GM12878 (cell line): ENCODE measurements around the gene ABHD17C. TPM values are rescaled to one million over a fixed set of nuclear protein-coding genes. Genes with fewer than 3 reads are reported as not detected.

ENCODE experiments used
- ATAC-seq: fragments of 200-7000 bp; cut with Tn5 transposase; 3 replicates; pipeline ENCODE4 v1.9.1; 2020; ENCODE audit warnings: mild to moderate bottlenecking, moderate library complexity
- BruUV-seq: library from RNA; stranded (reverse); fragments of 400-500 nt; replicated peaks from 2 replicates; lab custom pipeline; 2021; lab: Mats Ljungman, UMichigan
- CTCF ChIA-PET: fragments of 300-600 bp; sonication (Branson Sonifier 250); formaldehyde crosslinking; extraction: SDS; loops from one replicate; lab custom pipeline; 2021; ENCODE audit warnings: inconsistent platforms; lab: Yijun Ruan, JAX
- POLR2A ChIA-PET: fragments of 350-600 bp; formaldehyde crosslinking; extraction: SDS; loops from one replicate; lab custom pipeline; 2021; ENCODE audit warnings: inconsistent platforms; lab: Charles Lee
- RAD21 ChIA-PET: fragments of 300-600 bp; sonication (Branson Sonifier 250); formaldehyde crosslinking; loops from one replicate; lab custom pipeline; 2023; ENCODE audit warnings: antibody characterized with exemption; ENCODE audit not compliant: unreplicated experiment; lab: Charles Lee
- SMC1A ChIA-PET: fragments of 300-600 bp; sonication (Branson Sonifier 250); formaldehyde crosslinking; loops from one replicate; lab custom pipeline; 2023; ENCODE audit not compliant: unreplicated experiment, uncharacterized antibody; lab: Charles Lee
- DNase-seq: peaks from one replicate; pipeline ENCODE4 v3.0.0-alpha.2; 2011; ENCODE audit warnings: low read depth, low spot score
- FAIRE-seq: peaks from 3 replicates; lab custom pipeline; 2011; peaks lifted over from hg19 to GRCh38; lab: Jason Lieb, UNC
- H2AFZ ChIP-seq: 2 replicates; pipeline ENCODE4 v1.6.0; 2011; ENCODE audit warnings: low read depth, low read length, control low read depth; ENCODE audit not compliant: control insufficient read depth
- H3K27ac ChIP-seq: 2 replicates; pipeline ENCODE4 v1.5.1; 2011; ENCODE audit warnings: control low read depth; ENCODE audit not compliant: control insufficient read depth, insufficient read depth
- H3K27me3 ChIP-seq, 2 experiments: replicated peaks in 1 of 2; 2 replicates each; pipeline versions ENCODE4 v1.6.0 to v1.6.1; 2011; ENCODE audit warnings: low read length in 1 of 2; ENCODE audit not compliant: control insufficient read depth in 2 of 2, insufficient read depth in 2 of 2
- H3K36me3 ChIP-seq, 2 experiments: 2 replicates each; pipeline ENCODE4 v1.5.1; 2011; ENCODE audit warnings: low read length in 1 of 2; ENCODE audit not compliant: control insufficient read depth in 2 of 2, insufficient read depth in 2 of 2
- H3K4me1 ChIP-seq: 2 replicates; pipeline ENCODE4 v1.6.1; 2011; ENCODE audit warnings: mild to moderate bottlenecking, low read length, moderate library complexity, mixed read lengths; ENCODE audit not compliant: control insufficient read depth, insufficient read depth
- H3K4me2 ChIP-seq: 2 replicates; pipeline ENCODE4 v1.6.0; 2011; ENCODE audit warnings: control low read depth; ENCODE audit not compliant: control insufficient read depth, insufficient read depth
- H3K4me3 ChIP-seq: fragments of 200-600 bp; sonication (generic); 2 replicates; pipeline ENCODE4 v1.5.1; 2016
- H3K79me2 ChIP-seq: 2 replicates; pipeline ENCODE4 v1.6.0; 2011; ENCODE audit warnings: low read length; ENCODE audit not compliant: control insufficient read depth, insufficient read depth
- H3K9ac ChIP-seq: 2 replicates; pipeline ENCODE4 v1.8.0; 2011; ENCODE audit warnings: low read length, control low read depth, mixed read lengths; ENCODE audit not compliant: control insufficient read depth, insufficient read depth
- H3K9me3 ChIP-seq: replicated peaks from 3 replicates; pipeline ENCODE4 v1.5.1; 2011; ENCODE audit warnings: mild to moderate bottlenecking, low read length; ENCODE audit not compliant: control insufficient read depth, insufficient read depth
- H4K20me1 ChIP-seq: 2 replicates; pipeline ENCODE4 v1.6.0; 2011; ENCODE audit not compliant: control insufficient read depth, insufficient read depth
- BHLHE40 ChIP-seq, 2 experiments: fragments of 450-650 bp in 1 of 2; IDR thresholded peaks; 2 replicates each; pipeline ENCODE4 v1.6.1; 2011 to 2017; ENCODE audit warnings: low read depth in 2 of 2, borderline replicate concordance in 1 of 2, improper control_type of control experiment in 1 of 2, low read length in 1 of 2, mild to moderate bottlenecking in 1 of 2
- CUX1 ChIP-seq: IDR thresholded peaks from 2 replicates; pipeline ENCODE4 v1.6.1; 2012; ENCODE audit warnings: improper control_type of control experiment, low read depth, low read length; ENCODE audit not compliant: insufficient replicate concordance
- EED ChIP-seq: sonication (generic); IDR thresholded peaks from 2 replicates; pipeline ENCODE4 v1.6.1; 2016; ENCODE audit warnings: antibody characterized with exemption, low read depth
- NFIC ChIP-seq: IDR thresholded peaks from 2 replicates; pipeline ENCODE4 v1.6.1; 2012; ENCODE audit warnings: low read depth, mild to moderate bottlenecking, inconsistent platforms, low read length, moderate library complexity
- RAD21 ChIP-seq: IDR thresholded peaks from 2 replicates; pipeline ENCODE4 v1.6.1; 2011; ENCODE audit warnings: mild to moderate bottlenecking, low read depth, low read length, moderate library complexity; ENCODE audit not compliant: insufficient read depth
- RCOR1 ChIP-seq: conservative IDR thresholded peaks from 2 replicates; pipeline ENCODE4 v1.6.1; 2012; ENCODE audit warnings: low read depth, low read length, improper control_type of control experiment
- WGBS: methylation state at CpG from one replicate; pipeline ENCODE4 v1.1.6; 2016; ENCODE audit warnings: low lambda C conversion rate; ENCODE audit not compliant: insufficient replicate concordance, insufficient coverage; ENCODE audit errors: missing lambda C conversion rate; 5-methylcytosine and 5-hydroxymethylcytosine counted together
- in situ Hi-C: fragments of 300-500 bp; cut with MboI; formaldehyde crosslinking; loops from 9 replicates; pipeline ENCODE4 v1.14.3; 2018; ENCODE audit warnings: mixed read lengths
- intact Hi-C: fragments of 100-400 bp; cut with micrococcal nuclease; formaldehyde crosslinking; loops from one replicate; pipeline ENCODE4 v1.14.2; 2022; ENCODE audit not compliant: unreplicated experiment
- polyA plus RNA-seq, 11 experiments: library from polyadenylated mRNA; depleted of rRNA in 4 of 11; unstranded in 6 of 11; stranded (reverse) in 5 of 11; fragments of >200 nt; fragmentation: Nextera tagmentation in 4 of 11; fragmentation: Illumina TruSeq in 1 of 11; extraction: Ambion mirVana in 4 of 11; extraction: Trizol in 1 of 11; gene quantifications; 1 replicate in 1 of 11; 2 replicates in 10 of 11; pipeline versions ENCODE4 v1.2.1 to v1.2.3, GENCODE V29; 2011 to 2016; ENCODE audit warnings: inconsistent platforms in 2 of 11, missing spikeins in 2 of 11, low read depth in 1 of 11
- total RNA-seq, 4 experiments: library from RNA; depleted of rRNA in 3 of 4; stranded (reverse); fragments of >200 nt in 3 of 4; fragmentation: Illumina TruSeq in 1 of 4; extraction: Trizol in 1 of 4; gene quantifications; 2 replicates each; pipeline versions ENCODE4 v1.2.1 to v1.2.3, GENCODE V29; 2013 to 2021
- TF ChIP-seq, protein P1 (sequence below): IDR thresholded peaks from 2 replicates; pipeline ENCODE4 v1.6.1; 2011; ENCODE audit warnings: borderline replicate concordance, low read depth, mild to moderate bottlenecking, moderate library complexity, low read length; ENCODE audit not compliant: insufficient read depth, poor library complexity, severe bottlenecking

ABHD17C gene
- total and polyA plus RNA-seq, 10 of the 15 experiments (the other 5 are each of a cell fraction or from before 2014, with no cell fraction given) = 0.92 to 11.4 (median 5.5) TPM

DNA sequence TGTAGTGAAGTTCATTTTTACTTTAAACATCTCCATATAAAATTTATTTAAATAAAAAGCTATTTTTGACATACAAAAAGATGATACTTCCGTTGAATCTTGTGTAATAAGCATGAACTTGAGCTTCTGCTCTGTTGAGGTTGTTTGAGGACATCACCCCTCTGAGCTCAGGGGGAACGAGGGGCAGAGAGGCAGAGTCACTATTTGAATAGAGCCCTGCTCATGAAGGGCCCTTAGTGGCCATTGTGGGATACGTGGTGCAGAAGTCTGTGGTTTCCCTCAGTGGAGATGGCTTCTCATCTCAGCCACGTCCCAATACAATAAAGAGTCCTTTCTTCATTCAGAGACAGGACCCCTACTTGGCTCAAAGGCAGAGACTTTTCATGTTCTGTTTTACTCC lies 94.7 kb downstream of the ABHD17C start:
- H2AFZ ChIP-seq = no peak overlapping the region
- TF ChIP-seq EED = no peak
- TF ChIP-seq RCOR1 = no peak
- no peak for TF ChIP-seq NFIC
- TF ChIP-seq RAD21 = no peak
- no peak for TF ChIP-seq BHLHE40 (IDR thresholded peaks at IDR 0.05; ENCODE audit: borderline replicate concordance in 1 of 2, low read depth in 2 of 2, low read length in 1 of 2)
- no peak for TF ChIP-seq CUX1
- TF ChIP-seq, protein P1, sequence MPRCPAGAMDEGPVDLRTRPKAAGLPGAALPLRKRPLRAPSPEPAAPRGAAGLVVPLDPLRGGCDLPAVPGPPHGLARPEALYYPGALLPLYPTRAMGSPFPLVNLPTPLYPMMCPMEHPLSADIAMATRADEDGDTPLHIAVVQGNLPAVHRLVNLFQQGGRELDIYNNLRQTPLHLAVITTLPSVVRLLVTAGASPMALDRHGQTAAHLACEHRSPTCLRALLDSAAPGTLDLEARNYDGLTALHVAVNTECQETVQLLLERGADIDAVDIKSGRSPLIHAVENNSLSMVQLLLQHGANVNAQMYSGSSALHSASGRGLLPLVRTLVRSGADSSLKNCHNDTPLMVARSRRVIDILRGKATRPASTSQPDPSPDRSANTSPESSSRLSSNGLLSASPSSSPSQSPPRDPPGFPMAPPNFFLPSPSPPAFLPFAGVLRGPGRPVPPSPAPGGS = no peak
- CTCF ChIA-PET = interaction anchor here (1.1 to 3.3 kb wide), 2 partner anchors 13 to 180 kb away, joined by 3 to 13 read pairs; no protein-coding TSS in a partner anchor
- H3K4me1 ChIP-seq = no peaks in the 10 kb centered on the region
- H3K27me3 ChIP-seq = peaks cover 0 to 4% of the 10 kb centered on the region in 2 experiments; a peak in 3 of 4 replicates
- no peak for FAIRE-seq
- no peak overlapping the region for H3K4me3 ChIP-seq
- no peak for ATAC-seq
- BruUV-seq = no TSS peak
- in situ Hi-C loops (no loop called here), intact Hi-C loops (no loop called here)
- no peak overlapping the region for H3K9ac ChIP-seq
- POLR2A ChIA-PET = no interaction called here
- no peak for DNase-seq
- H3K4me2 ChIP-seq = no peak overlapping the region
- SMC1A ChIA-PET = interaction anchor here (1.5 kb wide), 1 partner anchor 14 kb away, joined by 3 read pairs; no protein-coding TSS in a partner anchor
- H3K79me2 ChIP-seq = no peaks in the 10 kb centered on the region
- no peaks in the 10 kb centered on the region for H3K36me3 ChIP-seq
- RAD21 ChIA-PET = no interaction called here
- H3K27ac ChIP-seq = no peak overlapping the region
- WGBS = 1% methylated on average over 4 of the region's 4 CpGs
- no peaks in the 10 kb centered on the region for H3K9me3 ChIP-seq
- H4K20me1 ChIP-seq = no peaks in the 10 kb centered on the region
